ENCODE measurements around the gene UBE2U.
"Not testable (repeated sequence)": the region's sequence is repeated elsewhere in the genome, so short reads cannot be mapped to it uniquely, and the experiment has no call there.

UBE2U gene

GRCh38 chr1:64241069-64241468, 37.6 kb downstream of the UBE2U start:
- DNase-seq, result no peak

GRCh38 chr1:64242895-64243756, 39.7 kb downstream of the UBE2U start:
- peak; percentile 57 to 74 for DNase-seq

GRCh38 chr1:64243757-64244080, 40.3 kb downstream of the UBE2U start:
- DNase-seq, result no peak

GRCh38 chr1:64245495-64245894, 42.1 kb downstream of the UBE2U start:
- no peak for DNase-seq

GRCh38 chr1:64246294-64246917, 43.0 kb downstream of the UBE2U start:
- peak; percentile 30 to 34 for DNase-seq

- DNase-seq, result no peak
Measured at GRCh38 chr1:64248065-64248464, 44.6 kb downstream of the UBE2U start.

- not testable (repeated sequence) for DNase-seq
Measured at GRCh38 chr1:64250472-64250871, 47.0 kb downstream of the UBE2U start.

- no peak for DNase-seq
Measured at GRCh38 chr1:64251971-64252370, 48.5 kb downstream of the UBE2U start.

GRCh38 chr1:64257233-64257632, 53.8 kb downstream of the UBE2U start:
- not testable (repeated sequence) for DNase-seq

- DNase-seq, result not testable (repeated sequence)
Measured at GRCh38 chr1:64258444-64258843, 55.0 kb downstream of the UBE2U start.

- no peak for DNase-seq
Measured at GRCh38 chr1:64263335-64263734, 59.9 kb downstream of the UBE2U start.

GRCh38 chr1:64263856-64264255, 60.4 kb downstream of the UBE2U start:
- no peak for DNase-seq

- DNase-seq, result no peak
Measured at GRCh38 chr1:64265141-64265540, 61.7 kb downstream of the UBE2U start.

- no peak for DNase-seq
Measured at GRCh38 chr1:64266991-64267390, 63.6 kb downstream of the UBE2U start.

- peak; percentile 46 to 49 for DNase-seq
Measured at GRCh38 chr1:64268653-64269557, 65.5 kb downstream of the UBE2U start.

GRCh38 chr1:64269558-64269884, 66.1 kb downstream of the UBE2U start:
- no peak for DNase-seq

GRCh38 chr1:64280001-64280400, 76.6 kb downstream of the UBE2U start:
- no peak for DNase-seq

- no peak for DNase-seq
Measured at GRCh38 chr1:64282351-64282750, 78.9 kb downstream of the UBE2U start.

- no peak for DNase-seq
Measured at GRCh38 chr1:64287071-64287470, 83.6 kb downstream of the UBE2U start.

GRCh38 chr1:64290420-64290819, 87.0 kb downstream of the UBE2U start:
- DNase-seq, result no peak

- no peak for DNase-seq
Measured at GRCh38 chr1:64291931-64292330, 88.5 kb downstream of the UBE2U start.

GRCh38 chr1:64292399-64292798, 89.0 kb downstream of the UBE2U start:
- DNase-seq, result no peak

GRCh38 chr1:64293820-64294219, 90.4 kb downstream of the UBE2U start:
- DNase-seq, result no peak

GRCh38 chr1:64295136-64295535, 91.7 kb downstream of the UBE2U start:
- no peak for DNase-seq

Data from AML-193 (cell line).